HG03064 (cell line): ENCODE results near the gene FAM174C.
A peak's percentile ranks its signal among the peaks of the same experiment; 100 is the strongest.
"Not testable (repeated sequence)": the region's sequence is repeated elsewhere in the genome, so short reads cannot be mapped to it uniquely, and the experiment has no call there.

ENCODE experiments used
- ATAC-seq: cut with Tn5 transposase; IDR thresholded peaks from one replicate; pipeline ENCODE4 v1.9.1; 2021; ENCODE audit warnings: low read depth; ENCODE audit not compliant: unreplicated experiment

Gene FAM174C

GRCh38 chr19:1237027-1237659 lies 38.2 kb upstream of the FAM174C start:
- no peak for ATAC-seq

DNA sequence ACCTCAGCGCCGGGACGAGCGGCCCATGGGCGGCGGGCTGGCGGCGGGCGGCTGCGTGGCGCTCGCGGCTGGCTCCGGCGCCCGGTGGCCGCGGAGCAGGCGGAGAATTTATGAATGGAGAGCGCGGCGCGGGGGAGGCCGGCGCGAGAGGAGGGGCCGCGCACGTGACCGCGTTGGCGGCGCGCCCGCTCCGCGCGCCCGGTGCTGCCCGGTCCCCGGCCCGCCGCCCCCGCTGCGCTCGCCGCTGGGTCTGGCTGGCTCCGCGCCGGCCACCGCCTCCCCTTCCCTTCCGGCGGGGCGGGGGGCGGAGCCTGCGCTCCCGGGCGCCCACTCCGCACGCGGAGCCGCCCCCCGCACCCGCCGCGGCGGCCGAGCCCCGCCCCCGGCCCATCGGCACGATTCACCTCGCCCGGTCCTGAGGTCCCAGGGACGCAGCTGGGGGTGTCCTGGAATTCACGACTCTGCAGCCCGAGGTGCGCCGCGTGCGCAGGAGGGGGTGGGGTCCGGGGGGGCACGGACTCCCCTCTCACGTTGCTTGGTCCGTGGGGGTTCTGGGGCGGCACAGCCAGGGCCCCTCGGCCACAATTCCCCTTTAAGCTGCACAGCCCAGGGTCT lies 37.5 kb upstream of the FAM174C start, which contains the start of gene CBARP:
Gene CBARP, minus strand, starts transcription at position 252 of the 615 bp plus-strand sequence. CDS start 1,905 bp downstream, outside the sequence.
- ATAC-seq: no peak

DNA sequence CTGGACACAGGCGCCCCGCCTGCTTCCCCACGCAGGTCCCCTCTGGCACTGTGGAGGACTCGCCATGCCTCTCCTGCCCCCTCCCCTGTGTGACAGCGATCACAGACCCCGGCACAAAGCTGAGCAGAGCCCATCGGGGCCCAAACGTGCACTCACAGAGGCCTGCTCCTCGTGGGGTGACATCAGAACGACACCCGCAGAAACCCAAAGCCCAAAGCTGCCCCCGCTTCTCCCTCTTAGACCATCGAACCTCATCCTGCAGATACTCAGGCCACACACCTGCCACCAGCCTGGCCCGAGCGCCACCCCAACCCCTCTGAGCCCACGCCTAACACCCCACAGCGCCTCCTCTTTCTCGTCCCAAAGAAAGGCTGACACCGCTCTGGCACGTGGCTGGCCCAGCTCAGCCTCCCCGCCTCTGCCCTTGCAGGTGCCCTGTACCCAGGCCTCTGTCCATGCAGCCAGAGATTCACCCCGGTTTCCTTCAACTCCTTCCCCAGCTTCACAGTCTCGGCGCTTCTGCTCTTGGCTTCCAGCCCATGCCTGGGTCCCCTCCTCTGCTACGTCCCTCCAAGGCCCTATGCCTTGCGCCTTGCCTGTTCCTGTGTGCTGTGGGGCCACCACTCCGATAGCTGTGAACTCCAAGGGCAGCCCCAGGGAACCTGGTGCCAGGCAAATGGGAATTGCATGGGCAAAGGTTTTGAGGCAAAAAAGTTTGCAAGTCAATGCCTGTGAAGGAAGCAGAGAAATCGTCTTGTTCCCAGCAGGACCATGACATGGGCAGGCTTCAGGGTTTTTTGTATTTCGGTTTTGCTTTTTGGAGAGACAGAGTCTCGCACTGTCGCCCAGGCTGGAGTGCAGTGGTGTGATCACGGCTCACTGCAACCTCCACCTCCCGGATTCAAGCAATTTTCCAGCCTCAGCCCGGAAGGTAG lies 36.7 kb upstream of the FAM174C start:
- ATAC-seq: no peak

GRCh38 chr19:1239420-1239795 lies 35.9 kb upstream of the FAM174C start:
- ATAC-seq: no peak

DNA sequence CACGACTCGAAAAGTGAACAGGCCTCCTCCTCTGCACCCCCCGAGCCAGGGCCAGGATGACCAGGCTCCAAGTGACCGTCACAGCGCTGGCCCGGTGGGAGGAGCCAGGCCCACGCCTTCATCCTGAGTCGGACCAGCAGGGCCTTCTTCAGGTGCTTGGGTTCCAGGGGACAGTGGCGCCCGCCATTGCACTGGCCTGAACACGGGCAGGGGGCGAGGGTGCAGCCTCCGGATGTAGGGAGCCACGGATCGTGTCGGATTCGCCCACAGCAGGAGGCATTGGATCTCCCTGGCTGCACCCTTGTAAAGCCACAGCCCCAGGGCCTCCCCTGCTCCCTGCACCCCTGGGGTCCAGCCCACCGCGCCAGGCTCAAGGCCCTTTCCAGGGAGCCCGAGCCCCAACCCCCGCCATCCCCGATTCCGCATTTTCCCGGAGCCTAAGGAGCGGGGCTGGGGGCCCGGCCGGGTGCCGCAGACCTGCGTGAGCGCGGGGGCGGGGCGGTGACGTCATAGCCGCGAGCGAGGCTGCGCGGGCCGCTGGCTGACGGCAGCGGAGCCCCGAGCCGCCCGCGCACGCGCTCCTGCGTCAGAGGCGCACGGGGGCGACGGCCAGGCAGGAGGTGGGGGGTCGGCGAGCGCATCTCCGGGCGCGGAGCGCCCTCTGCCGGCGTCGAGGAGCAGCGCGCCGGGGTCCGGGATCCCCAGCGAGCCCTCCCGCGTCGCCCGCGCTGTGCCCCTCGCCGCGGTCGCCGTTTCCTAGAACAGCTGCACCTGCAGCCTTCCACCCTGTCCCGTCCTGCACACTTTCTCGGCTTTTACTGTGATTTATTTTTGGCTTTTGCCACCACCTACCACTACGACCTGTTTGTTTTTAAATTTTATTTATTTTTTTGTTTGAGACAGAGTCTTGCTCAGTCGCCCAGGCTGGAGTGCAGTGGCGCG lies 35.3 kb upstream of the FAM174C start:
- ATAC-seq: no peak

DNA sequence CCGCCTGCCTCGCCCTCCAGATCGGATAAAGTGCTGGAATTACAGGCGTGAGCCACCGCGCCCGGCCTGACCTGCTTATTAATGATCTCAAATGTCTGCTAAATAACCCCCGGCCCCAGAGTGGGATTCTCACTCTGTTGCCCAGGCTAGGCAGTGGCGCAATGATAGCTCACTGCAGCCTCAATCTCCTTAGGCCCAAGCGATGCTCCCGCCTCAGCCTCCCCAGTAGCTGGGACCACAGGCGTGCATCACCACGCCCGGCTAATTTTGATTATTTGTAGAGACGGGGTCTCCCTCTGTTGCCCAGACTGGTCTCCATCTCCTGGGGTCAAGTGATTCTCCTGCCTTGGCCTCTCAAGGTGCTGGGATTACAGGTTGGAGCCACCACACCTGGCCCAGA lies 34.4 kb upstream of the FAM174C start:
- no peak for ATAC-seq

- ATAC-seq: no peak
These were observed 33.8 kb upstream of the FAM174C start, which contains the start of gene ATP5F1D for GRCh38 chr19:1241417-1242095. TSS of gene ATP5F1D (plus strand) at chr19:1241751. CDS start at chr19:1241851, 100 bp downstream.

- no peak for ATAC-seq
These were observed 31.3 kb upstream of the FAM174C start for GRCh38 chr19:1243768-1244692.

- no peak for ATAC-seq
These were observed 30.5 kb upstream of the FAM174C start for GRCh38 chr19:1244693-1245451.

GRCh38 chr19:1245494-1246264 lies 29.7 kb upstream of the FAM174C start:
- ATAC-seq: no peak

- not testable (repeated sequence) for ATAC-seq
These were observed 28.9 kb upstream of the FAM174C start for GRCh38 chr19:1246265-1247087.

- no peak for ATAC-seq
These were observed 27.6 kb upstream of the FAM174C start for GRCh38 chr19:1247748-1248138.

- ATAC-seq: peak; percentile 12
These were observed 27.1 kb upstream of the FAM174C start, which contains the start of gene MIDN for GRCh38 chr19:1248139-1248785. TSS of gene MIDN (plus strand) at chr19:1248583. CDS start at chr19:1250297, 1,714 bp downstream.

- peak; percentile 17 for ATAC-seq
These were observed 26.5 kb upstream of the FAM174C start for GRCh38 chr19:1248786-1249297.

GRCh38 chr19:1249298-1249989 lies 25.9 kb upstream of the FAM174C start:
- peak; percentile 34 for ATAC-seq
